Mesendoderm (in vitro differentiated cells): ENCODE data around the gene RAB3C.

Experiments used
- DNase-seq: peaks from one replicate; pipeline ENCODE4 v3.0.0; 2013
- H2AK5ac ChIP-seq: 2 replicates; pipeline ENCODE4 v1.6.1; 2013; ENCODE audit warnings: low read length, inconsistent platforms
- H2BK120ac ChIP-seq: 2 replicates; pipeline ENCODE4 v1.6.1; 2013; ENCODE audit warnings: low read depth, mild to moderate bottlenecking, low read length, moderate library complexity, mixed read lengths
- H2BK15ac ChIP-seq: replicated peaks from 2 replicates; pipeline ENCODE4 v1.6.1; 2013; ENCODE audit warnings: low read depth, mild to moderate bottlenecking, moderate library complexity
- H2BK5ac ChIP-seq: 2 replicates; pipeline ENCODE4 v1.6.1; 2013; ENCODE audit warnings: low read length, inconsistent platforms
- H3K18ac ChIP-seq: 2 replicates; pipeline ENCODE4 v1.6.1; 2013; ENCODE audit warnings: mild to moderate bottlenecking, low read length, mixed read lengths
- H3K23ac ChIP-seq: one replicate; pipeline ENCODE4 v1.6.1; 2013; ENCODE audit warnings: low read length
- H3K27ac ChIP-seq: 2 replicates; pipeline ENCODE4 v1.5.1; 2013; ENCODE audit warnings: low read depth, mild to moderate bottlenecking, inconsistent platforms, low read length, moderate library complexity
- H3K27me3 ChIP-seq: 2 replicates; pipeline ENCODE4 v1.6.1; 2013; ENCODE audit warnings: low read length, control low read depth, mild to moderate bottlenecking, inconsistent platforms; ENCODE audit not compliant: insufficient read depth, poor library complexity
- H3K36me3 ChIP-seq: 2 replicates; pipeline ENCODE4 v1.6.1; 2013; ENCODE audit warnings: low read length, inconsistent platforms; ENCODE audit not compliant: control insufficient read depth, insufficient read depth
- H3K4ac ChIP-seq: one replicate; pipeline ENCODE4 v1.6.1; 2013; ENCODE audit warnings: low read depth, mild to moderate bottlenecking, low read length, moderate library complexity
- H3K4me1 ChIP-seq: 2 replicates; pipeline ENCODE4 v1.6.1; 2013; ENCODE audit warnings: low read depth, low read length, inconsistent platforms; ENCODE audit not compliant: control insufficient read depth
- H3K4me2 ChIP-seq: 2 replicates; pipeline ENCODE4 v1.6.1; 2013; ENCODE audit warnings: low read length
- H3K4me3 ChIP-seq: 2 replicates; pipeline ENCODE4 v1.5.1; 2013; ENCODE audit warnings: mild to moderate bottlenecking, low read length
- H3K56ac ChIP-seq: one replicate; pipeline ENCODE4 v1.6.1; 2013; ENCODE audit warnings: low read length
- H3K79me1 ChIP-seq: 2 replicates; pipeline ENCODE4 v1.6.1; 2013; ENCODE audit warnings: low read length, inconsistent platforms
- H3K79me2 ChIP-seq: 2 replicates; pipeline ENCODE4 v1.6.1; 2013; ENCODE audit warnings: mild to moderate bottlenecking, low read length; ENCODE audit not compliant: control insufficient read depth, insufficient read depth
- H3K9ac ChIP-seq: 2 replicates; pipeline ENCODE4 v1.6.1; 2013; ENCODE audit warnings: low read length, inconsistent platforms
- H4K5ac ChIP-seq: one replicate; pipeline ENCODE4 v1.6.1; 2013; ENCODE audit warnings: low read length
- H4K8ac ChIP-seq: one replicate; pipeline ENCODE4 v1.6.1; 2013; ENCODE audit warnings: low read depth, mild to moderate bottlenecking, control low read depth, low read length, moderate library complexity
- WGBS: extraction: QIAGEN DNeasy Blood & Tissue Kit; methylation state at CpG from one replicate; pipeline ENCODE4 v1.1.7; 2013; ENCODE audit warnings: low lambda C conversion rate, missing lambda C conversion rate; ENCODE audit not compliant: insufficient coverage; ENCODE audit errors: extremely low coverage; 5-methylcytosine and 5-hydroxymethylcytosine counted together

The RAB3C gene

GRCh38 chr5:58629271-58630159 is 46.6 kb downstream of the RAB3C start:
- H3K4ac ChIP-seq: no peak overlapping the region
- H3K4me3 ChIP-seq: no peak overlapping the region
- no peak overlapping the region for H2BK15ac ChIP-seq
- no peak overlapping the region for H3K9ac ChIP-seq
- no peaks in the 10 kb centered on the region for H3K4me1 ChIP-seq
- H3K23ac ChIP-seq: no peak overlapping the region
- no peaks in the 10 kb centered on the region for H3K27me3 ChIP-seq
- H2BK120ac ChIP-seq: no peak overlapping the region
- WGBS: no CpG with 5 or more reads among the region's 6 CpGs
- H3K18ac ChIP-seq: no peak overlapping the region
- H3K79me1 ChIP-seq: no peaks in the 10 kb centered on the region
- DNase-seq: no peak
- H2AK5ac ChIP-seq: no peak overlapping the region
- H3K56ac ChIP-seq: no peak overlapping the region
- H4K8ac ChIP-seq: no peak overlapping the region
- no peaks in the 10 kb centered on the region for H3K79me2 ChIP-seq
- H3K36me3 ChIP-seq: no peaks in the 10 kb centered on the region
- no peak overlapping the region for H2BK5ac ChIP-seq
- no peak overlapping the region for H4K5ac ChIP-seq
- H3K4me2 ChIP-seq: no peak overlapping the region
- no peak overlapping the region for H3K27ac ChIP-seq

GRCh38 chr5:58631895-58632294 is 49.0 kb downstream of the RAB3C start:
- Histone ChIP-seq H3K4ac (no peak overlapping the region), H4K5ac (no peak overlapping the region), H2BK15ac (no peak overlapping the region), H3K27ac (no peak overlapping the region), H3K4me1 (no peaks in the 10 kb centered on the region), H3K23ac (no peak overlapping the region), H3K27me3 (no peaks in the 10 kb centered on the region), H3K79me2 (no peaks in the 10 kb centered on the region), H3K9ac (no peak overlapping the region), H3K56ac (no peak overlapping the region), H2AK5ac (no peak overlapping the region), H3K18ac (no peak overlapping the region), H3K4me2 (no peak overlapping the region), H3K4me3 (no peak overlapping the region), H2BK5ac (no peak overlapping the region), H3K79me1 (no peaks in the 10 kb centered on the region), H3K36me3 (no peaks in the 10 kb centered on the region), H4K8ac (no peak overlapping the region), H2BK120ac (no peak overlapping the region)
- no CpG with 5 or more reads among the region's 1 CpG for WGBS
- no peak for DNase-seq

GRCh38 chr5:58635416-58635815 is 52.5 kb downstream of the RAB3C start:
- no peaks in the 10 kb centered on the region for H3K79me1 ChIP-seq
- H2BK15ac ChIP-seq: no peak overlapping the region
- no peak overlapping the region for H4K8ac ChIP-seq
- H3K4me3 ChIP-seq: no peak overlapping the region
- no peak overlapping the region for H3K9ac ChIP-seq
- H2BK5ac ChIP-seq: no peak overlapping the region
- no peak overlapping the region for H4K5ac ChIP-seq
- H3K4me1 ChIP-seq: no peaks in the 10 kb centered on the region
- H3K27me3 ChIP-seq: no peaks in the 10 kb centered on the region
- no peak overlapping the region for H3K27ac ChIP-seq
- H3K4ac ChIP-seq: no peak overlapping the region
- no peak for DNase-seq
- no peak overlapping the region for H3K56ac ChIP-seq
- no peak overlapping the region for H2BK120ac ChIP-seq
- H3K23ac ChIP-seq: no peak overlapping the region
- WGBS: no CpG with 5 or more reads among the region's 2 CpGs
- no peaks in the 10 kb centered on the region for H3K36me3 ChIP-seq
- H3K18ac ChIP-seq: no peak overlapping the region
- H2AK5ac ChIP-seq: no peak overlapping the region
- H3K4me2 ChIP-seq: no peak overlapping the region
- H3K79me2 ChIP-seq: no peaks in the 10 kb centered on the region

GRCh38 chr5:58640011-58640410 is 57.1 kb downstream of the RAB3C start:
- no peaks in the 10 kb centered on the region for H3K4me1 ChIP-seq
- no peaks in the 10 kb centered on the region for H3K27me3 ChIP-seq
- no CpG with 5 or more reads among the region's 3 CpGs for WGBS
- no peak overlapping the region for H2AK5ac ChIP-seq
- H3K23ac ChIP-seq: no peak overlapping the region
- no peak overlapping the region for H3K4me3 ChIP-seq
- no peak overlapping the region for H3K4ac ChIP-seq
- H4K5ac ChIP-seq: no peak overlapping the region
- H2BK120ac ChIP-seq: no peak overlapping the region
- no peaks in the 10 kb centered on the region for H3K79me1 ChIP-seq
- no peak overlapping the region for H3K18ac ChIP-seq
- no peak overlapping the region for H4K8ac ChIP-seq
- H2BK15ac ChIP-seq: no peak overlapping the region
- no peak overlapping the region for H3K4me2 ChIP-seq
- no peak overlapping the region for H2BK5ac ChIP-seq
- H3K36me3 ChIP-seq: no peaks in the 10 kb centered on the region
- no peak for DNase-seq
- H3K56ac ChIP-seq: no peak overlapping the region
- H3K79me2 ChIP-seq: no peaks in the 10 kb centered on the region
- H3K9ac ChIP-seq: no peak overlapping the region
- no peak overlapping the region for H3K27ac ChIP-seq

GRCh38 chr5:58641533-58641932 is 58.7 kb downstream of the RAB3C start:
- Histone ChIP-seq H3K4me2 (no peak overlapping the region), H4K5ac (no peak overlapping the region), H2BK15ac (no peak overlapping the region), H2BK5ac (no peak overlapping the region), H3K4ac (no peak overlapping the region), H2AK5ac (no peak overlapping the region), H3K79me1 (no peaks in the 10 kb centered on the region), H3K79me2 (no peaks in the 10 kb centered on the region), H3K27ac (no peak overlapping the region), H3K9ac (no peak overlapping the region), H3K27me3 (no peaks in the 10 kb centered on the region), H3K18ac (no peak overlapping the region), H3K4me1 (no peaks in the 10 kb centered on the region), H4K8ac (no peak overlapping the region), H3K23ac (no peak overlapping the region), H3K4me3 (no peak overlapping the region), H2BK120ac (no peak overlapping the region), H3K36me3 (no peaks in the 10 kb centered on the region), H3K56ac (no peak overlapping the region)
- DNase-seq: peak; percentile 35
- WGBS: no CpG with 5 or more reads among the region's 1 CpG

GRCh38 chr5:58648846-58649245 is 66.0 kb downstream of the RAB3C start:
- no peak overlapping the region for H2BK15ac ChIP-seq
- no peak overlapping the region for H4K5ac ChIP-seq
- no peak overlapping the region for H3K9ac ChIP-seq
- no peak overlapping the region for H3K4ac ChIP-seq
- H2AK5ac ChIP-seq: no peak overlapping the region
- H3K56ac ChIP-seq: no peak overlapping the region
- H3K27me3 ChIP-seq: no peaks in the 10 kb centered on the region
- H3K36me3 ChIP-seq: no peaks in the 10 kb centered on the region
- H3K4me3 ChIP-seq: no peak overlapping the region
- H4K8ac ChIP-seq: no peak overlapping the region
- no peak overlapping the region for H2BK120ac ChIP-seq
- WGBS: no CpG with 5 or more reads among the region's 4 CpGs
- H3K4me1 ChIP-seq: no peaks in the 10 kb centered on the region
- H2BK5ac ChIP-seq: no peak overlapping the region
- H3K4me2 ChIP-seq: no peak overlapping the region
- H3K23ac ChIP-seq: no peak overlapping the region
- no peak overlapping the region for H3K18ac ChIP-seq
- H3K79me1 ChIP-seq: no peaks in the 10 kb centered on the region
- H3K79me2 ChIP-seq: no peaks in the 10 kb centered on the region
- no peak overlapping the region for H3K27ac ChIP-seq
- no peak for DNase-seq
